Measurements from ENCODE around the gene BRCC3.

Gene BRCC3

GRCh38 chrX:155056877-155057792 lies 14.2 kb upstream of the BRCC3 start:
- DNase-seq (ENCODE audit: low spot score), result peak; percentile 69

GRCh38 chrX:155061760-155062159 lies 9.5 kb upstream of the BRCC3 start:
- DNase-seq (ENCODE audit: low spot score), result no peak

GRCh38 chrX:155065035-155065734 lies 6.1 kb upstream of the BRCC3 start:
- DNase-seq (ENCODE audit: low spot score), result peak; percentile 18

GRCh38 chrX:155068165-155068564 lies 3.1 kb upstream of the BRCC3 start:
- DNase-seq (ENCODE audit: low spot score), result peak; percentile 41

GRCh38 chrX:155069414-155069813 lies 1.9 kb upstream of the BRCC3 start:
- no peak for DNase-seq (ENCODE audit: low spot score)

GRCh38 chrX:155070038-155070437 lies 1.3 kb upstream of the BRCC3 start:
- no peak for DNase-seq (ENCODE audit: low spot score)

- peak; percentile 8 for DNase-seq (ENCODE audit: low spot score)
Measured at GRCh38 chrX:155070663-155070974, 689 bp upstream of the BRCC3 start.

GRCh38 chrX:155071694-155072280 lies 479 bp downstream of the BRCC3 start:
- peak; percentile 7 for DNase-seq (ENCODE audit: low spot score)

- peak; percentile 19 for DNase-seq (ENCODE audit: low spot score)
Measured at GRCh38 chrX:155086202-155086840, 15.0 kb downstream of the BRCC3 start.

- no peak for DNase-seq (ENCODE audit: low spot score)
Measured at GRCh38 chrX:155086961-155087735, 15.8 kb downstream of the BRCC3 start.

- DNase-seq (ENCODE audit: low spot score), result peak; percentile 11
Measured at GRCh38 chrX:155094468-155095061, 23.3 kb downstream of the BRCC3 start.

- no peak for DNase-seq (ENCODE audit: low spot score)
Measured at GRCh38 chrX:155105919-155106318, 34.6 kb downstream of the BRCC3 start.

GRCh38 chrX:155108427-155108826 lies 37.1 kb downstream of the BRCC3 start:
- no peak for DNase-seq (ENCODE audit: low spot score)

- DNase-seq (ENCODE audit: low spot score), result no peak
Measured at GRCh38 chrX:155112171-155112570, 40.9 kb downstream of the BRCC3 start.

GRCh38 chrX:155113097-155113496 lies 41.8 kb downstream of the BRCC3 start:
- DNase-seq (ENCODE audit: low spot score), result no peak

GRCh38 chrX:155115174-155115819 lies 44.0 kb downstream of the BRCC3 start:
- DNase-seq (ENCODE audit: low spot score), result no peak

GRCh38 chrX:155127465-155127864 lies 56.2 kb downstream of the BRCC3 start:
- DNase-seq (ENCODE audit: low spot score), result no peak

GRCh38 chrX:155127940-155128339 lies 56.6 kb downstream of the BRCC3 start:
- no peak for DNase-seq (ENCODE audit: low spot score)

- no peak for DNase-seq (ENCODE audit: low spot score)
Measured at GRCh38 chrX:155132110-155132509, 60.8 kb downstream of the BRCC3 start.

GRCh38 chrX:155134255-155134654 lies 62.9 kb downstream of the BRCC3 start:
- DNase-seq (ENCODE audit: low spot score), result no peak
